ENCODE measurements around the gene GIGYF2.

GRCh38 chr2:232846055-232846454 lies 148.9 kb downstream of the GIGYF2 start:
- no peak for TF ChIP-seq PATZ1 (CRISPR knock-in tag; IDR thresholded peaks at IDR 0.05; ENCODE audit: borderline replicate concordance)
- TF ChIP-seq PPARA (CRISPR knock-in tag; IDR thresholded peaks at IDR 0.05; ENCODE audit: borderline replicate concordance), result no peak
- TF ChIP-seq OSR1 (CRISPR knock-in tag; IDR thresholded peaks at IDR 0.05), result no peak
- TF ChIP-seq CSDC2 (CRISPR knock-in tag; IDR thresholded peaks at IDR 0.05), result no peak
- TF ChIP-seq, protein P1, sequence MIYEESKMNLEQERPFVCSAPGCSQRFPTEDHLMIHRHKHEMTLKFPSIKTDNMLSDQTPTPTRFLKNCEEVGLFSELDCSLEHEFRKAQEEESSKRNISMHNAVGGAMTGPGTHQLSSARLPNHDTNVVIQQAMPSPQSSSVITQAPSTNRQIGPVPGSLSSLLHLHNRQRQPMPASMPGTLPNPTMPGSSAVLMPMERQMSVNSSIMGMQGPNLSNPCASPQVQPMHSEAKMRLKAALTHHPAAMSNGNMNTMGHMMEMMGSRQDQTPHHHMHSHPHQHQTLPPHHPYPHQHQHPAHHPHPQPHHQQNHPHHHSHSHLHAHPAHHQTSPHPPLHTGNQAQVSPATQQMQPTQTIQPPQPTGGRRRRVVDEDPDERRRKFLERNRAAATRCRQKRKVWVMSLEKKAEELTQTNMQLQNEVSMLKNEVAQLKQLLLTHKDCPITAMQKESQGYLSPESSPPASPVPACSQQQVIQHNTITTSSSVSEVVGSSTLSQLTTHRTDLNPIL (CRISPR knock-in tag; IDR thresholded peaks at IDR 0.05; ENCODE audit: low read depth), result no peak

Data from SK-N-SH treated with all-trans-retinoic acid at 6 μM for 48 hours (cell line).